Parietal lobe (tissue), 1 donor: ENCODE measurements around the gene TPM1. TPM values are rescaled to one million over a fixed set of nuclear protein-coding genes. Genes with fewer than 3 reads are reported as not detected.

Source experiments
- total RNA-seq: library from RNA; depleted of rRNA; stranded (reverse); fragments of >200 nt; gene quantifications from one replicate; pipeline ENCODE4 v1.2.3, GENCODE V29; 2014

TPM1 gene
- total RNA-seq, result 144 TPM

DNA sequence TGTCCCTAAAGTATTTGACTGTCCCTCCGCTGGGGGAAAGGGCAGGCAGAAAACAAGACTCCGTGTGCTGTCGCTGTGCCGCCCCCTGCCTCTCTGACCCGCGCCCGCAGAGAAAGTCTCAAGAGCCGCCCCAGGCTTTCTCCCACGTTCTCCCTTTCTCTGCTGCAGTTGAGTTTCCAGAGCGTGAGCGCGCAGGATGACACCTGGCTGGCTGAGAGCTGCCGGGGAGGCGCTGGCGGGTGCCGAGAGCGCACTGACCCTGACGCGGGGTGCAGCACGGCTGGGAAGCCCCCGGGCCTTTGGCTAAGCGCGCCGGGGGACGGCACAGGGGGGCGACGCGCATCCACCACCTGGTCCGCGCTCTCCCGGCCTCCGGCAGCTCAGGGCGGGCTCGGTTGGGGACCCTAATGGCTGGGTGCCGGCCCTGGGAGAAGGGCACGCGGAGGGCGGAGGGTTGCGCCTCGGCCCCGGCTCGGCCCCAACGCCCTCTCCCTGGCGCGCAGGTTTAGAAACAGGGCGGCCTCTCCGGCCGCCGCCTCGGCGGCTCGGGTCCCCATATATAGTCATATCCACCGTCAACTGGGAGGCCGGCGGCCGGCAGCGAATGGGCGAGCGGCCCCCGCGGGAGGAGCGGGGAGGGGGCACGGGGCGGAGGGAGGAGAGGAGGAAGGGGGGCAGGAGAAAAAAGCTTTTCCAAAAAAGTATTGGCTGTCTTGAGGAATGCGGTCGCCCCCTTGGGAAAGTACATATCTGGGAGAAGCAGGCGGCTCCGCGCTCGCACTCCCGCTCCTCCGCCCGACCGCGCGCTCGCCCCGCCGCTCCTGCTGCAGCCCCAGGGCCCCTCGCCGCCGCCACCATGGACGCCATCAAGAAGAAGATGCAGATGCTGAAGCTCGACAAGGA is at the start of gene TPM1:
Gene TPM1, plus strand, starts transcription at position 774 of the 903 bp plus-strand sequence. Its CDS starts 83 bp downstream, at position 857.

Other genes with a start within 250 kb of the TPM1 start
- gene LACTB, start 79.1 kb downstream of the TPM1 start, total RNA-seq, result 15.3 TPM
- gene RPS27L, start 114.7 kb downstream of the TPM1 start, total RNA-seq, result 16.3 TPM
- gene RAB8B, start 146.9 kb downstream of the TPM1 start, total RNA-seq, result 79.8 TPM
- gene APH1B, start 234.9 kb downstream of the TPM1 start, total RNA-seq, result 33.5 TPM